Naive thymus-derived CD4-positive, alpha-beta T cell (primary cell): ENCODE data around the gene BIRC6. TPM values are rescaled to one million over a fixed set of nuclear protein-coding genes. Genes with fewer than 3 reads are reported as not detected.
A peak's percentile ranks its signal among the peaks of the same experiment; 100 is the strongest.

Experiments
- ATAC-seq: fragments of 150-1000 bp; cut with Tn5 transposase; 2 replicates; pipeline ENCODE4 v1.10.0; 2021; ENCODE audit warnings: mild to moderate bottlenecking, moderate library complexity
- CTCF ChIA-PET: fragments of 350-600 bp; sonication (Branson Sonifier 250); formaldehyde crosslinking; loops from one replicate; lab custom pipeline; 2021; ENCODE audit warnings: antibody characterized with exemption; lab: Charles Lee
- POLR2A ChIA-PET: fragments of 350-600 bp; sonication (Branson Sonifier 250); formaldehyde crosslinking; loops from one replicate; lab custom pipeline; 2021; ENCODE audit warnings: antibody characterized with exemption, inconsistent platforms; lab: Charles Lee
- DNase-seq, 9 donors: peaks; one replicate each; pipeline versions ENCODE4 v3.0.0 to v3.0.0-alpha.2; 2020 to 2022; ENCODE audit warnings: mixed read lengths in 1 of 9
- H3K27ac ChIP-seq: one replicate; pipeline ENCODE4 v1.7.0; 2013; ENCODE audit warnings: mild to moderate bottlenecking, low read depth, low read length, moderate library complexity
- H3K27me3 ChIP-seq, 2 donors: one replicate each; pipeline ENCODE4 v1.7.0; 2013; ENCODE audit warnings: low read length in 2 of 2, mild to moderate bottlenecking in 2 of 2, moderate library complexity in 2 of 2; ENCODE audit not compliant: control insufficient read depth in 2 of 2, insufficient read depth in 2 of 2
- H3K36me3 ChIP-seq, 3 experiments: 1 replicate in 2 of 3; 2 replicates in 1 of 3; pipeline ENCODE4 v1.7.0; 2013; ENCODE audit warnings: low read length in 3 of 3, mild to moderate bottlenecking in 3 of 3, moderate library complexity in 1 of 3; ENCODE audit not compliant: insufficient read depth in 3 of 3, control insufficient read depth in 2 of 3
- H3K4me1 ChIP-seq, 2 donors: one replicate each; pipeline ENCODE4 v1.7.0; 2013; ENCODE audit warnings: low read length in 2 of 2, mild to moderate bottlenecking in 2 of 2, moderate library complexity in 1 of 2; ENCODE audit not compliant: control insufficient read depth in 2 of 2, insufficient read depth in 2 of 2
- H3K4me3 ChIP-seq: 2 replicates; pipeline ENCODE4 v1.7.0; 2013; ENCODE audit warnings: mild to moderate bottlenecking, low read length
- H3K9me3 ChIP-seq, 3 experiments: 1 replicate in 2 of 3; 2 replicates in 1 of 3; pipeline ENCODE4 v1.7.0; 2013; ENCODE audit warnings: low read length in 3 of 3; ENCODE audit not compliant: control insufficient read depth in 2 of 3
- H3K27ac Mint-ChIP-seq, 9 donors: one replicate each; pipeline ENCODE4 v1.8.0; 2020 to 2022; ENCODE audit warnings: mixed read lengths in 9 of 9, mild to moderate bottlenecking in 8 of 9, moderate library complexity in 5 of 9, inconsistent platforms in 2 of 9
- H3K27me3 Mint-ChIP-seq, 5 donors: one replicate each; pipeline ENCODE4 v1.8.0; 2021 to 2022; ENCODE audit warnings: mixed read lengths in 5 of 5, mild to moderate bottlenecking in 1 of 5
- H3K36me3 Mint-ChIP-seq, 5 donors: one replicate each; pipeline ENCODE4 v1.8.0; 2020 to 2022; ENCODE audit warnings: mixed read lengths in 5 of 5, mild to moderate bottlenecking in 3 of 5, inconsistent platforms in 1 of 5
- H3K4me1 Mint-ChIP-seq, 7 donors: one replicate each; pipeline ENCODE4 v1.8.0; 2020 to 2022; ENCODE audit warnings: mixed read lengths in 7 of 7, mild to moderate bottlenecking in 3 of 7, inconsistent platforms in 1 of 7
- H3K4me3 Mint-ChIP-seq, 10 donors: one replicate each; pipeline ENCODE4 v1.8.0; 2020 to 2022; ENCODE audit warnings: mild to moderate bottlenecking in 10 of 10, mixed read lengths in 10 of 10, moderate library complexity in 6 of 10, inconsistent platforms in 2 of 10
- H3K9me3 Mint-ChIP-seq, 11 donors: one replicate each; pipeline ENCODE4 v1.8.0; 2020 to 2022; ENCODE audit warnings: mixed read lengths in 11 of 11, mild to moderate bottlenecking in 4 of 11, inconsistent platforms in 1 of 11, moderate library complexity in 1 of 11
- intact Hi-C, 2 donors: fragments of 100-400 bp; cut with micrococcal nuclease; formaldehyde crosslinking; loops; one replicate each; pipeline ENCODE4 v1.15.1; 2023
- polyA plus RNA-seq, 2 donors: library from polyadenylated mRNA; unstranded; fragments of 300-500 nt; fragmentation: Illumina TruSeq; gene quantifications; one replicate each; pipeline ENCODE4 v1.2.3, GENCODE V29; 2021
- total RNA-seq, 6 experiments: library from RNA in 5 of 6; stranded (reverse) in 5 of 6; gene quantifications; 1 replicate in 5 of 6; 2 replicates in 1 of 6; pipeline ENCODE4 v1.2.3 and lab custom pipeline; 2021 to 2026

The BIRC6 gene
- total and polyA plus RNA-seq, 7 experiments from 2014 or later, result 21.8 to 159 (median 135) TPM

- no peaks in the 10 kb centered on the region for H3K27me3 Mint-ChIP-seq
- ChIA-PET CTCF (no interaction called here), POLR2A (no interaction called here)
- no peak overlapping the region for H3K27ac ChIP-seq
- H3K4me3 Mint-ChIP-seq, result no peak overlapping the region
- H3K36me3 Mint-ChIP-seq, result peaks cover 6 to 55% (median 38%) of the 10 kb centered on the region in 5 donors
- peaks cover 0 to 72% (median 16%) of the 10 kb centered on the region in 3 experiments for H3K36me3 ChIP-seq
- ATAC-seq, result no peak
- no peaks in the 10 kb centered on the region for H3K9me3 ChIP-seq
- peaks cover 0 to 1% (median 0%) of the 10 kb centered on the region in 11 donors for H3K9me3 Mint-ChIP-seq
- H3K4me1 ChIP-seq, result no peaks in the 10 kb centered on the region
- H3K4me3 ChIP-seq, result no peak overlapping the region
- no peaks in the 10 kb centered on the region for H3K4me1 Mint-ChIP-seq
- intact Hi-C loops, result loop anchor here in 1 of 2 donors (5.0 kb wide), 1 partner anchor 38 kb away; no protein-coding TSS in a partner anchor
- no peak for DNase-seq
- H3K27me3 ChIP-seq, result no peaks in the 10 kb centered on the region
- peak overlapping the region in 4 of 9 donors; percentile 16 to 51 (median 31) for H3K27ac Mint-ChIP-seq
Observed at GRCh38 chr2:32479993-32480392, 123.2 kb downstream of the BIRC6 start.

GRCh38 chr2:32482471-32482870 is 125.6 kb downstream of the BIRC6 start:
- intact Hi-C loops, result no loop called here
- ATAC-seq (no peak), DNase-seq (no peak)
- H3K36me3 Mint-ChIP-seq, result peaks cover 7 to 53% (median 43%) of the 10 kb centered on the region in 5 donors
- Histone ChIP-seq H3K27ac (no peak overlapping the region), H3K36me3 (peaks cover 0 to 78% (median 33%) of the 10 kb centered on the region in 3 experiments), H3K9me3 (no peaks in the 10 kb centered on the region), H3K27me3 (no peaks in the 10 kb centered on the region), H3K4me3 (no peak overlapping the region), H3K4me1 (no peaks in the 10 kb centered on the region)
- POLR2A ChIA-PET, result no interaction called here
- H3K9me3 Mint-ChIP-seq, result peaks cover 0 to 1% (median 0%) of the 10 kb centered on the region in 11 donors
- CTCF ChIA-PET, result interaction anchor here (0.8 kb wide), 1 partner anchor 11 kb away, joined by 7 read pairs; no protein-coding TSS in a partner anchor
- H3K27ac Mint-ChIP-seq, result no peak overlapping the region
- no peak overlapping the region for H3K4me3 Mint-ChIP-seq
- H3K4me1 Mint-ChIP-seq, result no peaks in the 10 kb centered on the region
- H3K27me3 Mint-ChIP-seq, result no peaks in the 10 kb centered on the region

GRCh38 chr2:32484937-32485336 is 128.1 kb downstream of the BIRC6 start:
- Mint-ChIP-seq H3K27ac (peak overlapping the region in 2 of 9 donors; percentile 17 to 31), H3K9me3 (peaks cover 0 to 1% (median 0%) of the 10 kb centered on the region in 11 donors), H3K36me3 (peaks cover 4 to 47% (median 38%) of the 10 kb centered on the region in 5 donors), H3K27me3 (no peaks in the 10 kb centered on the region), H3K4me3 (no peak overlapping the region), H3K4me1 (no peaks in the 10 kb centered on the region)
- no peak overlapping the region for H3K27ac ChIP-seq
- H3K27me3 ChIP-seq, result no peaks in the 10 kb centered on the region
- no peaks in the 10 kb centered on the region for H3K9me3 ChIP-seq
- intact Hi-C loops, result no loop called here
- CTCF ChIA-PET, result no interaction called here
- H3K4me3 ChIP-seq, result no peak overlapping the region
- POLR2A ChIA-PET, result no interaction called here
- no peaks in the 10 kb centered on the region for H3K4me1 ChIP-seq
- DNase-seq (no peak), ATAC-seq (peak; percentile 92)
- peaks cover 0 to 68% (median 33%) of the 10 kb centered on the region in 3 experiments for H3K36me3 ChIP-seq

- H3K27me3 Mint-ChIP-seq, result no peaks in the 10 kb centered on the region
- no peaks in the 10 kb centered on the region for H3K9me3 Mint-ChIP-seq
- DNase-seq (no peak), ATAC-seq (no peak)
- ChIA-PET POLR2A (no interaction called here), CTCF (no interaction called here)
- H3K27ac ChIP-seq, result no peak overlapping the region
- intact Hi-C loops, result no loop called here
- no peak overlapping the region for H3K4me3 Mint-ChIP-seq
- H3K36me3 ChIP-seq, result peaks cover 0 to 68% (median 33%) of the 10 kb centered on the region in 3 experiments
- no peaks in the 10 kb centered on the region for H3K4me1 ChIP-seq
- H3K36me3 Mint-ChIP-seq, result peaks cover 4 to 42% (median 33%) of the 10 kb centered on the region in 5 donors
- no peaks in the 10 kb centered on the region for H3K4me1 Mint-ChIP-seq
- no peak overlapping the region for H3K4me3 ChIP-seq
- H3K9me3 ChIP-seq, result no peaks in the 10 kb centered on the region
- peak overlapping the region in 2 of 9 donors; percentile 5 to 26 for H3K27ac Mint-ChIP-seq
- H3K27me3 ChIP-seq, result no peaks in the 10 kb centered on the region
Observed at GRCh38 chr2:32485399-32485798, 128.6 kb downstream of the BIRC6 start.

- H3K27ac Mint-ChIP-seq, result peak overlapping the region in 1 of 9 donors; percentile 51
- Histone ChIP-seq H3K4me3 (no peak overlapping the region), H3K27me3 (no peaks in the 10 kb centered on the region), H3K9me3 (no peaks in the 10 kb centered on the region), H3K27ac (no peak overlapping the region), H3K4me1 (no peaks in the 10 kb centered on the region), H3K36me3 (peaks cover 0 to 48% (median 20%) of the 10 kb centered on the region in 3 experiments)
- POLR2A ChIA-PET, result no interaction called here
- peaks cover 9 to 29% (median 23%) of the 10 kb centered on the region in 5 donors for H3K36me3 Mint-ChIP-seq
- H3K27me3 Mint-ChIP-seq, result no peaks in the 10 kb centered on the region
- no peaks in the 10 kb centered on the region for H3K4me1 Mint-ChIP-seq
- H3K9me3 Mint-ChIP-seq, result no peaks in the 10 kb centered on the region
- ATAC-seq (no peak), DNase-seq (no peak)
- intact Hi-C loops, result no loop called here
- no peak overlapping the region for H3K4me3 Mint-ChIP-seq
- CTCF ChIA-PET, result no interaction called here
Observed at GRCh38 chr2:32489061-32489460, 132.2 kb downstream of the BIRC6 start.

GRCh38 chr2:32491346-32491745 is 134.5 kb downstream of the BIRC6 start:
- H3K4me1 Mint-ChIP-seq, result peaks cover 0 to under 1% (median 0%) of the 10 kb centered on the region in 7 donors
- ChIA-PET CTCF (no interaction called here), POLR2A (no interaction called here)
- H3K27me3 ChIP-seq, result no peaks in the 10 kb centered on the region
- no peak overlapping the region for H3K4me3 Mint-ChIP-seq
- ATAC-seq, result no peak
- intact Hi-C loops, result no loop called here
- H3K27me3 Mint-ChIP-seq, result no peaks in the 10 kb centered on the region
- no peaks in the 10 kb centered on the region for H3K9me3 ChIP-seq
- H3K36me3 Mint-ChIP-seq, result peaks cover 5 to 24% (median 7%) of the 10 kb centered on the region in 5 donors
- DNase-seq, result no peak
- H3K4me3 ChIP-seq, result no peak overlapping the region
- H3K27ac Mint-ChIP-seq, result peak overlapping the region in 1 of 9 donors; percentile 5
- H3K4me1 ChIP-seq, result no peaks in the 10 kb centered on the region
- no peaks in the 10 kb centered on the region for H3K9me3 Mint-ChIP-seq
- no peak overlapping the region for H3K27ac ChIP-seq
- peaks cover 0 to 39% (median 5%) of the 10 kb centered on the region in 3 experiments for H3K36me3 ChIP-seq

- Histone ChIP-seq H3K27me3 (no peaks in the 10 kb centered on the region), H3K4me1 (no peaks in the 10 kb centered on the region), H3K4me3 (no peak overlapping the region), H3K27ac (no peak overlapping the region), H3K36me3 (peaks cover 6 to 52% (median 12%) of the 10 kb centered on the region in 3 experiments), H3K9me3 (no peaks in the 10 kb centered on the region)
- Mint-ChIP-seq H3K4me1 (peaks cover 0 to 11% (median 6%) of the 10 kb centered on the region in 7 donors), H3K36me3 (peaks cover 10 to 42% (median 17%) of the 10 kb centered on the region in 5 donors), H3K9me3 (no peaks in the 10 kb centered on the region), H3K4me3 (no peak overlapping the region), H3K27me3 (no peaks in the 10 kb centered on the region), H3K27ac (no peak overlapping the region)
- no peak for DNase-seq
- intact Hi-C loops, result no loop called here
- no peak for ATAC-seq
- CTCF ChIA-PET, result no interaction called here
- POLR2A ChIA-PET, result no interaction called here
Observed at GRCh38 chr2:32495139-32495538, 138.3 kb downstream of the BIRC6 start.
